ENCODE data around the gene KRT79. TPM values are rescaled to one million over a fixed set of nuclear protein-coding genes. Genes with fewer than 3 reads are reported as not detected.

Gene KRT79
- total RNA-seq, 4 donors from 2014 or later = 48.8 to 202 (median 156) TPM

- no peaks in the 10 kb centered on the region for H3K36me3 ChIP-seq
- TF ChIP-seq, protein P1, sequence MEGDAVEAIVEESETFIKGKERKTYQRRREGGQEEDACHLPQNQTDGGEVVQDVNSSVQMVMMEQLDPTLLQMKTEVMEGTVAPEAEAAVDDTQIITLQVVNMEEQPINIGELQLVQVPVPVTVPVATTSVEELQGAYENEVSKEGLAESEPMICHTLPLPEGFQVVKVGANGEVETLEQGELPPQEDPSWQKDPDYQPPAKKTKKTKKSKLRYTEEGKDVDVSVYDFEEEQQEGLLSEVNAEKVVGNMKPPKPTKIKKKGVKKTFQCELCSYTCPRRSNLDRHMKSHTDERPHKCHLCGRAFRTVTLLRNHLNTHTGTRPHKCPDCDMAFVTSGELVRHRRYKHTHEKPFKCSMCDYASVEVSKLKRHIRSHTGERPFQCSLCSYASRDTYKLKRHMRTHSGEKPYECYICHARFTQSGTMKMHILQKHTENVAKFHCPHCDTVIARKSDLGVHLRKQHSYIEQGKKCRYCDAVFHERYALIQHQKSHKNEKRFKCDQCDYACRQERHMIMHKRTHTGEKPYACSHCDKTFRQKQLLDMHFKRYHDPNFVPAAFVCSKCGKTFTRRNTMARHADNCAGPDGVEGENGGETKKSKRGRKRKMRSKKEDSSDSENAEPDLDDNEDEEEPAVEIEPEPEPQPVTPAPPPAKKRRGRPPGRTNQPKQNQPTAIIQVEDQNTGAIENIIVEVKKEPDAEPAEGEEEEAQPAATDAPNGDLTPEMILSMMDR (IDR thresholded peaks at IDR 0.05) = no peak
- TF ChIP-seq EP300 (IDR thresholded peaks at IDR 0.05) (no peak), POLR2A (IDR thresholded peaks at IDR 0.05) (no peak), POLR2AphosphoS5 (IDR thresholded peaks at IDR 0.05) (no peak)
- 93% methylated on average over 4 of the region's 4 CpGs for WGBS
- no peak overlapping the region for H3K4me3 ChIP-seq
- DNase-seq (ENCODE audit: low spot score in 2 of 2) = no peak
- no peaks in the 10 kb centered on the region for H3K27me3 ChIP-seq
- H3K4me1 ChIP-seq = no peaks in the 10 kb centered on the region
- H3K27ac ChIP-seq = no peak overlapping the region
- no peaks in the 10 kb centered on the region for H3K9me3 ChIP-seq
Observed at GRCh38 chr12:52772188-52772587, 61.9 kb downstream of the KRT79 start.

DNA sequence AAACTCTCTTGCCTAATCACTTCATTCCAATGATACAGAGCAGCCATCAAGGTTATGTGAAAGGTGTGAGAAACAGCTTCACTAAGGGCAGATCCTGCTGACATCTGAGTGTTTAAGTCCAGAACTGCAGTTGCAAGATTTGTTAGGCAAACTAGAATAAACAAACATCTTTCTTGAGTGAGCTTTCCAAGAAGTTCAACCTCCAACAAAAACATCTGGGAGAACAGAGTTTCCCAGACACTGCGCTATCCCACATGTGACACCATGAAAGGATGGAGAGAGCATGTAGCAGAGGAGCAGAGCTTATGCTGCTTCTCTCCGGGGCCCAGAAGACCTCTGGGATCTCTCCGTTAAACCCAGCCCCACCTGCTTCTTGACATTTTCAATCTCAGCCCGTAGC is 62.6 kb downstream of the KRT79 start:
- DNase-seq (ENCODE audit: low spot score in 2 of 2) = no peak
- no peaks in the 10 kb centered on the region for H3K27me3 ChIP-seq
- no peak overlapping the region for H3K27ac ChIP-seq
- no peaks in the 10 kb centered on the region for H3K9me3 ChIP-seq
- no peaks in the 10 kb centered on the region for H3K36me3 ChIP-seq
- H3K4me1 ChIP-seq = no peaks in the 10 kb centered on the region
- TF ChIP-seq EP300 (IDR thresholded peaks at IDR 0.05) (no peak), POLR2AphosphoS5 (IDR thresholded peaks at IDR 0.05) (no peak), POLR2A (IDR thresholded peaks at IDR 0.05) (no peak)
- TF ChIP-seq, protein P1 (IDR thresholded peaks at IDR 0.05) = no peak
- no peak overlapping the region for H3K4me3 ChIP-seq
- 85% methylated on average over 4 of the region's 4 CpGs for WGBS

Other genes starting within 250 kb of the KRT79 start
- gene KRT72, start 232.8 kb downstream of the KRT79 start, total RNA-seq = 10 to 100 TPM in 1 of 4 donors, 1 to 10 TPM in 3; 2.0 to 19.2 (median 8.8) TPM
- gene KRT73, start 215.8 kb downstream of the KRT79 start, total RNA-seq = 10 to 100 TPM in 3 of 4 donors, 1 to 10 TPM in 1; 8.7 to 27.4 (median 17.5) TPM
- gene KRT2, start 182.1 kb downstream of the KRT79 start, total RNA-seq = 1,000 to 10,000 TPM in 2 of 4 donors, 100 to 1,000 TPM in 2; 357 to 1,953 (median 1,221) TPM
- gene KRT1, start 153.9 kb downstream of the KRT79 start, total RNA-seq = 1,000 to 10,000 TPM; 4,815 to 9,656 (median 5,822) TPM
- 100 to 1,000 TPM; 146 to 424 (median 275) TPM for gene KRT77, start 130.8 kb downstream of the KRT79 start, total RNA-seq
- not detected for gene KRT76, start 57.0 kb downstream of the KRT79 start, total RNA-seq
- gene KRT3, start 38.2 kb downstream of the KRT79 start, total RNA-seq = not detected
- gene KRT4, start 20.2 kb downstream of the KRT79 start, total RNA-seq = 1 to 10 TPM in 2 of 4 donors, under 1 TPM in 2; 0.32 to 1.6 (median 0.76) TPM
- gene KRT78, start 14.7 kb upstream of the KRT79 start, total RNA-seq = 100 to 1,000 TPM in 1 of 4 donors, 10 to 100 TPM in 3; 48.9 to 115 (median 80.0) TPM
- gene KRT8, start 70.8 kb upstream of the KRT79 start, total RNA-seq = 10 to 100 TPM; 49.4 to 93.7 (median 65.9) TPM
- 100 to 1,000 TPM in 1 of 4 donors, 10 to 100 TPM in 3; 53.3 to 118 (median 71.0) TPM for gene KRT18, start 114.8 kb upstream of the KRT79 start, total RNA-seq
- 100 to 1,000 TPM; 404 to 559 (median 485) TPM for gene EIF4B, start 172.1 kb upstream of the KRT79 start, total RNA-seq
- gene TNS2, start 215.8 kb upstream of the KRT79 start, total RNA-seq = 100 to 1,000 TPM in 2 of 4 donors, 10 to 100 TPM in 2; 22.8 to 122 (median 78.2) TPM
- 10 to 100 TPM; 26.4 to 44.0 (median 34.4) TPM for gene SPRYD3, start 245.1 kb upstream of the KRT79 start, total RNA-seq